NCI-H748 (cell line): ENCODE data around the gene ARPP19.
"Not testable (repeated sequence)": the region's sequence is repeated elsewhere in the genome, so short reads cannot be mapped to it uniquely, and the experiment has no call there.

ENCODE experiments used
- DNase-seq: peaks from one replicate; lab custom pipeline; 2025; ENCODE audit not compliant: unreplicated experiment; lab: John Stamatoyannopoulos, UW

Gene ARPP19, protein sequence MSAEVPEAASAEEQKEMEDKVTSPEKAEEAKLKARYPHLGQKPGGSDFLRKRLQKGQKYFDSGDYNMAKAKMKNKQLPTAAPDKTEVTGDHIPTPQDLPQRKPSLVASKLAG

DNA sequence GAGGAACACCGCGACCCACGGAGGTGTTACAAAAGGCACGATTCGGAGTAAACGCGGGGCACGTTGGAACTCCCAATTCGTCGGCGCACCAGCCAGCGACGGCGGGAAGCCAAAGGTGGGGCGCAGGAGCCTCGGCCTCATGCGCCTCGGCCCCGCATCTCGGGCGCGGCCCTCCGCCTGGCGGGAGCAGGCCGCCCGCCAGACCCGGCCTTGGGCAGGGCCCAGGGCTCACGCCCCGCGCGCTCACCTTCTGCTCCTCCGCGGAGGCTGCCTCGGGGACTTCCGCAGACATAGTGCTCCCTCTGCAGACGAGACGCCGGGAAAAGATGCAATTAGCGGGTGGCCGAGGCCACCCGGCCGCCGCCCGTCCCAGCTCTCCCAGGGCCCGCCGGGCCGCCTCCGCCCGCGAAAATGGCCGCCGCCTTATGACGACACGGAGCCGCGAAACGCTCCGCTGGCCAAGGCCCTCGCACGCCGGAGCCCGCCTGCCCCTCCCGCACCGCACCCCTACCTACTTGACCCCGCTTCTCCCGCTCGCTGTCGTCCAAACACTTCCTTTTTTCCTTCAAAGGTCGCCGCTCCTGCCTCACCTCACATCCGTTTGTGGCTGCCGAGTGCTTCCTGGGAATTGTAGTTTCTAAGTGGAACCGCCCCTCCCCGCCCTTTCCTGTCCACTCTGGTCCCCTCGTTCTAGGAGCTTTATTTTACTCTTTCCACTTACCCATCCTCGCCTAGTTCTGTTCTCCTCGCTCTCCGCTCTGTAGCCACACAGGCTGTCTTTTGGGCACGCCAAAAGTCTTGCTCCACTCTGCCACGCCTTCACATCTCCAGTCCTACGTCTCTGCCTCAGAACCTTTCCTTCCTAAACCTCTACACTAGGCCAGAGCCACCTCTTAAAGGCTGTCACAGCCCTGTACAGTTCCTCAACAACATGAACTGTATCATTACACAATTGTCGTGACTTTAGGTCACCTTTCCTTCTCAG is at the start of gene ARPP19:
Gene ARPP19, minus strand, starts transcription at position 430 of the 985 bp plus-strand sequence. Its CDS starts 138 bp downstream, at position 292.
- peak; percentile 93 for DNase-seq

DNA sequence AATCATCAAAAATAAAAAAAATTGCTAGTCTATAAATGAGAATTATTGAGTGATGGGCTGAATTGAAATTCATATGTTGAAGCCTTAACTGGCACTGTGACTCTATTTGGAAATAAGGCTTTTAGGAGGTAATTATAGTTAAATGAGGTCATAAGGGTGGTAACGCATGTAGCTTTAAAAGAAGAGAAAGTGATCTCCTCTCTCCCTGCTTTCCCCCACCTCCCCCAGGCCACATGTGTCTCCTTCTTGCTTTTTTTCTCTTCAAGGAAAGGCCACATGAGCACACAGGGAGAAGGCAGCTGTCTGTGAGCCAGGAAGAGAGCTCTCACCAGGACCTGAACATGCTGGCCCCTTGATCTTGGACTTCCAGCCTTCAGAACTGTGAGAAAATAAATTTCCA is 48.2 kb upstream of the ARPP19 start:
- DNase-seq, result no peak

DNA sequence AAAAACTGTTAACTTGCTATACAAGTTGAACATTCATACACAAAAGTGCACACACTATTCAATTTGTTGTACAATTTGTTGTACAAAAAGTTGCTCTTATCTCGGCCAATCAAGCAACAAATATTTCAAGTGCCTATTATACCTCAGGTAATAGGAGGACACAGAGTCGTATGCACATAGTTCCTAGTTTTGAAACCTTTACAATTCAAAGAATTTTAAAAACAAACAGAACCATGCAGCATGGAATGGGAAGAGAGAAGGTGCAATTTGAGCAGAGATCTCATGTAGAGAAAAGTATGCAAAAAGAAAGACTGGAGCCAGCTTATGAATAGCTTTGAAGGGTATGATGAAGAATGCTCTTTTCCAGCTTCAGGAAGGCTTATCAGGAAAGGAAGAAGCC is 46.5 kb upstream of the ARPP19 start:
- no peak for DNase-seq

DNA sequence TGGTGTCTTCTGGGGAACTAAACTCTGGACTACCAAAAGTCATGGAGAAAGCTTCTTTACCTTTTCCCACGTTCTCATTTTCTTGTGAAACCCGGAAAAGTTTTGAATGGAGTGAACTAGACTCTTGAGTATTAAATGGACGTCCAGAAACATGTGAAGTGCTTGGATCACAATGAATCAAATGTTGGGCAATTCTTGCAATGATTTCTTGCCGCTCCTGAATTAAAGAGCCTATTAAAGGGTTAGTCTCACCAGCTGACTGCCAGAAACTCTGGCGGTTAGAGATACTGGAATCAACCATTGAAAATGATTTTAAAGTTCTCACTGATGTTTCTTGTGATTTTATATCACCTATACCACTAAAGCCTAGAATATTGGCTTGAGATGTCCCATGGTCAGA is 40.8 kb upstream of the ARPP19 start:
- DNase-seq, result no peak

DNA sequence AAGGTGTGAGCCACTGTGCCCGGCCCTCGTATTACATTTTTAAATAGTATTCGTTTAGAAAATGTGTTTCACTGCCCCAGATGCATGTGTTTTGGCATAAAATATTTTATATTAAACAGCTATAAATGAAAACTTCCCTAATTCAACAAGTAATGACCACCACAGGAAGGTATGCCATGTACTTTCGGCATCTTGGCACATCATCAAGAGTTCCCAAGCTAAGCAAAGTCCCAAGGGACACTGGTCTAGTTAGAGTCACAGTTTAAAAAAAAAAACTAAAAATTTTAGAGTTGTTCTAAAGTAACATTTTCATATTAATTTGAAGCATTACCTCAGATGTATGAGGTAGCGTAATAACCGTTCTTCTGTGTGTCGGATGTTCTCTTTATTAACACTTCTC is 15.6 kb upstream of the ARPP19 start:
- no peak for DNase-seq

DNA sequence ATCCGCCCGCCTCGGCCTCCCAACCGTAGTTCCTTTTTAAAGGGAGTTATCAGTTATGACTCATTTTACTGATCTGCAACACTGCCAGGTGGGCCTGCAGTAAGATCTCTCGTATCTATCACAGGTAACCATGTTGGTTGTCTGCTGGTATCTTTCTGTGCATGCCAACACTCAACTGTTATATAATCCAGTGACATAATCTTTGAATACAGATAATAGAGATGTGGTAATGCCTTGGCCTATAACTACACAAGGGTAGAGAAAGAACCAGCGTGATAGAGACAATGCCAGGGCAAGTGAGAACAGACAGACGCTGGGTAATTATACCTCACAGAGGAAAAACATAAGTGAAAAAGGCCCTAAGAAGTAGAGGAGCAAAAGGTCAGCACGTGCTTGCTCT is 11.0 kb upstream of the ARPP19 start:
- DNase-seq, result no peak

DNA sequence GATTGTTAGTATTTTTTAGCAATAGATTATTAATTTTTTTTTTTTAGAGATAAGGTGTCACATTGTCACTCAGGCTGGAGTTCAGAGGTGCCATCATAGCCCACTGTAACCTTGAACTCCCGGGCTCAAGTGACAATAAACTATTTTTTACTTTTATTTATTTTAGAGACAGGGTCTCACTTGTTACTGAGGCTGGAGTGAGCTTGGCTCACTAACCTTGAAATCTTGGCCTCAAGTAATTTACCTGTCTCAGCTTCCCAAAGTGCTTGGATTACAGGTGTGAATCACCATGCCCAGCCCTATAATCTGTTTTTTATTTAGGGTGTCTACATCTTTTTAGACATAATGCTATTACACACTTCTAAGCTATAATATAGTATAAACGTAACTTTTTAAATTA is 7.9 kb upstream of the ARPP19 start:
- no peak for DNase-seq

DNA sequence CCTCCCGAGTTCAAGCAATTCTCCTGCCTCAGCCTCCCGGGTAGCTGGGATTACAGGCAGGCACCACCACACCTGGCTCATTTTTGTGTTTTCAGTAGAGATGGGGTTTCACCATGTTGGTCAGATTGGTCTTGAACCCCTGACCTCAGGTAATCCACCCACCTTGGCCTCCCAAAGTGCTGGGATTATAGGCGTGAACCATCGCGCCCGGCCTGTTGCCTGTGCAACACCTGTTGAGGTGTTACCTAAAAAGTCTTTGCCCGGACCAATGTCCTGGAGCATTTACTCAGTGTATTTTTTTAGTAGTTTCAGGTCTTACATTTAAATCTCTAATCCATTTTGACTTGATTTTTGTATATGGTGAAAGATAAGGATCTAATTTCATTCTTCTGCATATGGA is 6.7 kb upstream of the ARPP19 start:
- not testable (repeated sequence) for DNase-seq

DNA sequence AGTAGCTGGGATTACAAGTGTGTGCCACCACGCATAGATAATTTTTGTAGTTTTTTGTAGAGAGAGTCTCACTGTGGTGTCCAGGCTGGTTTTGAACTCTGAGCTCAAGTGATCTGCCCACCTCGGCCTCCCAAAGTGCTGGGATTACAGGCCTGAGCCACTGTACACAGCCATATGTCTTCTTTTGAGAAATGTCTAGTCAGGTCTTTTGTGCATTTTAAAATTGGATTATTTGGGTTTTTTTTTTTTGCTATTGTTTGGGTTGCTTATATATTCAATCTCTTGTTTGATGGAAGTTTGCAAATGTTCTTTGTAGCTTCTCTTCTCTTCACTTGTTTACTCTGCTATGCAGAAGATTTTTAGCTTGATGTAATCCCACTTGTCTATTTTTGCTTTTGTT is 6.2 kb upstream of the ARPP19 start:
- no peak for DNase-seq

DNA sequence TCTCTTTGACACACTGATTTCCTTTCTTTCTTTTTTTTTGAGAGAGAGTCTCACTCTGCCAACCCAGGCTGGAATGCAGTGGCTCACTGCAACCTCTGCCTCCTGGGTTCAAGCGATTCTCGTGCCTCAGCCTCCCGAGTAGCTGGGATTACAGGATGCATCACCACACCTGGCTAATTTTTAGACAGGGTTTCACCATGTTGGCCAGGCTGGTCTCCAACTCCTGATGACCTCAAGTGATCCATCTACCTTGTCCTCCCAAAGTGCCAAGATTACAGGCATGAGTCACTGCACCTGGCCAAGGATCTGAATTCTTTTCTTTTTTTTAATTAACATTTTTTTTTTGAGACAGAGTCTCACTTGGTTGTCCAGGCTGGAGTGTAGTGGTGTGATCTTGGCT is 5.8 kb upstream of the ARPP19 start:
- not testable (repeated sequence) for DNase-seq

DNA sequence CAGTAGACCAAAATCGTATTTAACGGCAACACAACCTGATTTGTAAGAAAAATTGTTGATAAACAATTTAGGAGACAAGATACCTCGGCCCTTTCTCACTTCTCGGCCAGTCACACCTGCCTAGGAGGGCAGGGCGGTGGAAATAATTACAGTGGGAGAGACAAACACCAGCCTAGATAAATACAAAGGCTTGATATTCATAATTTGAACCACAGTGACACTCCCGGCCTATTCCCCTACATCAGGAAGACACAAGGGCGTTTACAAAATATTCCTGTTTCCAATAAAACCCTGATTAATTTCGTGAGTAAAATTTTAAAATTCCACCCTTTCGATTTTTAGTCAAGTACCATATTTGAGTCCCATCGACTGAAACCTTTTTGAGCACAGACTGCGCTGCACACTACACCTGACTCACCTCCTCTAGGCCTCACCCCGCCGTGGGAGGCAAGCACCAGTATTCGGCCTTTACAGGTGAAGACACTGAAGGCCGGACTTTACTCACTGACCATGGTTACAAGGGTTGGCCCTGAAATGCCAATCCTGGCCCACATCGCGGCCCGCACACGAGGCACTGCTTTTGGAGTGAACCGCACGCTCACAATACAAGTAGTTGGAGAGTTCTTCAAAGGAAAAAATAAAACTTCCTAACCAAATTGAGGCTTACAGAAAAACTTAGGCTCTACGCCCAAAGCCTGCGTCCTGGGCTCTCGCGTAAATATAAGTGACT is 794 bp downstream of the ARPP19 start:
- peak; percentile 49 for DNase-seq

DNA sequence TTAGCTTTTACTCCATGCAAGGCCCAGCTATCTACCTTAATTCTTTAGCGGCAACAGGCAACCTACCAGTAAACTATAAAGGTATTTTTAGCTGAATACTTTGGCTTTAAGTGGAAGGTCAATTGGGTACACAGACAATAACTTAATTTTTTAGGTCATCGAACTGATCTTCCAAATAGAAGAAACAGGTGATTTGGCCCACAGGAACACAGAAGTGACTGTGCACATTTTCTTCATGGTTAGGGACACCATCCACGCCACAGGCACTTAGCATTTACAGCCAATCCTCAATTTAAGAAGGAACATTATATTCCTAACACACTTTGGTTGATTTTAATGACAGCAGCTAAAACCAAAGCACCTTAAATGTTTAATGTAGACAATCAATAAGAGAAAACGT is 1.9 kb downstream of the ARPP19 start:
- no peak for DNase-seq

DNA sequence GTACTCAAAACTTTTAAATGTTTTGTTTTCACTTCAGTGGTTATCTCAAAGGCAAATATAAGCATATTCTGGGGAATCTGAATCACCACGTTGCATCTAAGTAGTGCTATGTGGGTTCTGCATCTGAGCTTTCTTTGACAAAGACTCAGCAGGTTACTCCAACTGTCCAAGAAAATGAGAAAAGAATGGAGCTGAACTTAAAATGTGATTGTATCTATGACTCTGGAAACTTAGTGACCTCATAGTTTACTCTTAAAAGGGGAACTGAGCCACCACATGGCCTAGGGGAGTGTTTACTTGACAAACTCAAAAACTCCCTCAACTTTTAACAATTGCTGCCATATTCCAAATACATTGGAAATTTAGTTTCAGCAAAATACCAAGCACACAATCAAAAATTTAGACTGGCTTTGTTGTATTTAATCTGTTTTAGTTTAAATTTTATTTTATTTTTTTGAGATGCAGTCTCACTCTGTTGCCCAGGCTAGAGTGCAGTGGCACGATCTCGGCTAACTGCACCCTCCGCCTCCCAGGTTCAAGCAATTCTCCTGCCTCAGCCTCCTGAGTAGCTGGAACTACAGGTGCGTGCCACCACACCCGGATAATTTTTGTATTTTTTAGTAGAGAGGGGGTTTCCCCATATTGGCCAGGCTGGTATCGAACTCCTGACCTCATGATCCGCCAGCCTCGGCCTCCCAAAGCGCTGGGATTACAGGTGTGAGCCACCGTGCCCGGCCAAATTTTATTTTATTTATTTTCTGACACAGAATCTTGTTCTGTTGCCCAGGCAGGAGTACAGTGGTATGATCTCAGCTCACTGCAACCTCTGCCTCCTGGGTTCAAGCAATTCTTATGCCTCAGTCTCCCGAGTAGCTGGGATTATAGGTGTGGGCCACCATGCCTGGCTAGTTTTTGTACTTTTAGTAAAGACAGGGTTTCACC is 3.1 kb downstream of the ARPP19 start:
- DNase-seq, result not testable (repeated sequence)

DNA sequence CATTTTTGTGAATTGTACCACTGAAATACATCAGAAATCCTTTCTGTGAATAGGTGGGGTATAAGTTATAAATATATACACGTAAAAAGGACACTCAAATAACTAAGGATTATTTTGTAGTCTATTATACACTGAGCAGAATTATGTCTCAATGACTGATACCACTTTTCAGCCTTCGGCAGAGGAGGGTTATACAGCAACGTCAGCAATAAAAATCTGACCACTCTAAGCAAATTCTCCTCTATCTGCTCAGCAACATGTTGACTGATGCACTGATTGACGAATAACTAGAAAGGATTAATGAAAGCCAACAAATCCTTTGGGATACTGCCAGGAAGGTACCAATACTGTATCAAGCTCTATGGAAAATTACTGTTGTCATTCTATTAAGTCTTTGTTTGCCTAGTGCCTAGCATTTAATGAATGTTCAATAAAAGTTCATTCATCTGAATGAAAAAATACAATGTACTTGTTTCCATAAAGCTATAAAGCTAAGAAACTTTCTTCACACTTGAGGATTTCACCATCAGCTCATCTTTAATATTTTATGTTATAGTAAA is 5.2 kb downstream of the ARPP19 start:
- DNase-seq, result peak; percentile 74

DNA sequence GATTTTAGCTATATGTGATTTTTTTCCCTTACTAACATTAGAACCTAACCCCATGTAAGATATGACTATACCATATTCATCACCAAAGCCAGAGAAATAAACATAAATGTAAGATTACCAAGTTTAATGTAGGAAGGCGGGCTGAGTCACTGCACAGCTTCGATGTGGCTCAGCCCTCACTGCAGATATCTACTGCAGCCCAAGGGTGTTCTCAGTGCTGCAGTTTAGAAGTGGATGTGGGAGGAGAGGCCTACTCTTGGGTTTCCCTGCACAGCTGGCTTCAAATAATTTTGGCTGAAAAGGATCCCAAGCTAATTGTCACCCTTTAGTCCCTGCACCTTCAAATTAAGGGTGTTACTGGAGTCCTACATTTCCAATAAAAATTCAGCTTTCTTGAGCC is 9.3 kb downstream of the ARPP19 start:
- no peak for DNase-seq

DNA sequence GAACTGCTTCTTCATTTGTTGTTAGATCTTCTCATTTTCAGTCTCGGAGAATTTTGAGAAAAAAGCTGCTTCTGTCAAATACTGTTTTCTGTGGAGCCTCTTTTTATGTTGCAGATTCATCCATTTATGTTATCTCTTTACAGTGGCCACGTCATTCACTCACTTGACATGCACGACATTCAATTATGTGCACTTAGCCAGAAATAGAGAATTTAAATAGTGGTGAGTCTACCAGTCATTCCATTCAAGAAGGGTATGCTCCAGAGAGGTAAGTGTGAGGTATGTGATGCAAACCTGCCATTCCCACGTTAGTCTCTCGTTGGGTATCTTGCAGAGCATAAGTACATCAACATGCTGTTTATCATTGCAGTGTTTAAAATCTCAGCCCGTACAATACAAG is 9.8 kb downstream of the ARPP19 start:
- DNase-seq, result no peak

DNA sequence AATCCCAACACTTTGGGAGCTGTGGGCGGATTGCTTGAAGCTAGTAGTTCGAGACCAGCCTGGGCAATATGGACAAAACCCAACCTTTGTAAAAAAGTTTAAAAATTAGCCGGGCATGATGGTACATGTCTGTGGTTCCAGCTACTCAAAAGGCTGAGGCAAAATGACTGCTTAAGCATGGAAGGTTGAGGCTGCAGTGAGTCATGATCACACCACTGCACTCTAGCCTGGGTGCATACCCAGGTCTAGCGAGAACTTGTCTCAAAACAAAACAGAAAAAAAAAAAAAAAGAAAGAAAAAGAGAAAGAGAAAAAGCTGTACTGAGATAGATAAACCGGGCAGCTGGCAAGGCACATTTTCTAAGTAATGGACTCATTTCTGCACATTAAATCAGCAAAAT is 10.6 kb downstream of the ARPP19 start:
- DNase-seq, result no peak

DNA sequence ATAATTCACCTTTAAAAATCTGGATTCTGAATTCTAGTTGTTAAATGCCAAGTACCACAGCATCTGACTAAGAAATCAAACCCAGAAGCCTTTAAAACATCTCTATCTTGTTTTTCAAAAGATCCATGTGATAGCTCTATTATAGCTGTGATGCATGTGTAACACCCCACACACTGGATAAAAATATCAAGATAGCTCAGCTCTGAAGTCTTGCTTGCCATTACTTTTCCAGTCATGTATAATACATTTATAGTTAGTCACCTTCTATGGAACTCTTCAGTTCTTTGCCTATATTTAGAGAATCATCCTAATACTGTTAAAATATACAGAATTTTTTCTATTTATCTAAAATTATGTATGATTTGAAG is 11.6 kb downstream of the ARPP19 start:
- DNase-seq, result no peak

DNA sequence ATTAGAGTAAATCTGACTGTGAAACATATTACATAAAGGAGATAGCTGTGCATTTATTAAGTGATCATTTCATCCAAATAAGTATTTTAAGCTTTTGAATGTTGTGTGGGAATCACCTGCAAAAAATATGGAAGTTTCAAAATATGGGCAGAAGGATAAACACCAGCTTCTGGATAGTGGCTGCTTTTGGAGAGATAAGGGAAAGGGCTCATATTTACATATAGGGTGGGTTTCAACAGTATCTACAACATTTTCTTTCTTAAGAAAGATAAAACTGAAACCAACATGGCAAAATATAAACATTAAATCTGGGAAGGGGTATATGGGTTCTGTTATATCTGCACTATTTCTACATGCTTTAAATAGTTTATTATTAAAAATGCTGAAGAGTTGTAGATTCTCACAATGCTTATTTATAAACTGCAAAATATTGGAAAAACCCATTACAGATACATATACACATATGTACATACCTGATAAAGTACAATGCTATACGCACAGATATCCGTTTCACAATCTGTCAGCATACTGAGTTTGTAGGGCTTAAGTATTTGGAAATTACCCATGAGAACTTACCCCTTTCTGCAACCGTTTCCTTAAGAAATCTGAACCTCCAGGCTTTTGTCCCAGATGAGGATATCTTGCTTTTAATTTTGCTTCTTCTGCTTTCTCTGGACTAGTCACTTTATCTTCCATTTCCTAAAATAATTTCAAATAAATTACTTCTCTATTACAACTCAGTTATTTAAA is 12.1 kb downstream of the ARPP19 start:
- DNase-seq, result no peak

DNA sequence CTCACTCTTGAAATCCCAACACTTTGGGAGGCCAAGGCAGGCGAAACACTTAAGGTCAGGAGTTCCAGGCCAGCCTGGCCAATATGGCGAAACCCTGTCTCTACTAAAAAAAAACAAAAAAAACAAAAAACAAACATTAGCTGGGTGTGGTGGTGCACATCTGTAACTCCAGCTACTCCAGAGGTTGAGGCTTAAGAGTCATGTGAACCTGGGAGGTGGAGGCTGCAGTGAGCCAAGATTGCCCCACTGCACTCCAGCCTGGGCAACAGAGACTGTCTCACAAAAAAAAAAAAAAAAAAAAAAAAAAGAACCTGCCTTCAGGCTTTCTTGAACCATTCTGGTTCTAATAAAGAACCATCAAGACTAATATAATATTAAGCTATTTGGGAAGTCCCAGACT is 16.5 kb downstream of the ARPP19 start:
- no peak for DNase-seq
